Ramos (cell line): ENCODE data around the gene ZNF446.

Experiments used
- in situ Hi-C: fragments of 300-500 bp; cut with MboI; formaldehyde crosslinking; loops from one replicate; pipeline ENCODE4 v1.14.3; 2022; ENCODE audit warnings: low sequenced_read_pairs; ENCODE audit not compliant: unreplicated experiment

The ZNF446 gene

DNA sequence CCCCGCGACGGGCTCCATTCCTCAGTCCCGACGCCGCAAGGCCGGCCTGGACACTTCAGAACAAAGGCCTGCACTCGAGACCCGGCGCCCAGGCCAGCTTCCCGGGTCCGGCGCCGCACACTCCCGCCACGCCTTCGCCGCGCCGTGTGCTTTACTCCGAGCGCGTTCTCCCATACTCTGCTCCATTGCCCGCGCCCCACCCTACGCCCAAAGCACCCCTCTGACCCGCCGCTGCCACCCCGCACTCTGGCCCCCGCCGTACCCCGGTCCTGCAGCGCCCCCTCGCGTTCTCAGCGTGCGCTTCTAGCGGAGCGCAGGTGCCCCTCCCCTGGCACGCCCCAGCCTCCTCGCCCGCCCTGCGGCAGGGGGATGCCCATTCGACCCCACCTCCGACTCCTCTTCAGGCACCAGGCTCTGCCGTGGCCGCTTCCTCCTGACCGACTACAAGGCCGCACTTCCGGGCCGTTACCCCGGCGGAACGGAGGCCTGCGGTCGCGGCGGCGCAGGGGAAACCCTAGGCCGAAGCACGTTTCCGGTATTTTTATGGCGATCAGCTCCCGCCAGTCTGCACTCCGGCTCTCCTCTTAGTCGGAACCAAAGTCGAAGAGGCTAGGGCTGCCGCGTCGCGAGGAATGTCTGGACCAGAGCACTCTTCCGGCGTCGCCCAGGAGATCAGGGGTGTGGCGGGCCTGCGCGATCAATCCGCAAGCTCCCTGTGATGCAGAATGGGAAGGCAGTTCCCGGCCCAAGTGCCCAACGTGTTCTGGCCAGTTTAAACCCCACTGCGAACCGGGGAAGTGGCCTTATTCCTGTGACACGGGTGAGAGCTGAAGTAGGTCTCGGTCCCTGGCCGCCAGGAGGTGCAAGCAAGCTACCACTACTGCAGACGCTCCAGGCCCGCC lies 43.5 kb downstream of the ZNF446 start, which contains the start of gene ZBTB45:
Gene ZBTB45 (minus strand): TSS at position 456 of the 902 bp plus-strand sequence. CDS start 2,137 bp downstream, outside the sequence.
- in situ Hi-C loops: no loop called here

DNA sequence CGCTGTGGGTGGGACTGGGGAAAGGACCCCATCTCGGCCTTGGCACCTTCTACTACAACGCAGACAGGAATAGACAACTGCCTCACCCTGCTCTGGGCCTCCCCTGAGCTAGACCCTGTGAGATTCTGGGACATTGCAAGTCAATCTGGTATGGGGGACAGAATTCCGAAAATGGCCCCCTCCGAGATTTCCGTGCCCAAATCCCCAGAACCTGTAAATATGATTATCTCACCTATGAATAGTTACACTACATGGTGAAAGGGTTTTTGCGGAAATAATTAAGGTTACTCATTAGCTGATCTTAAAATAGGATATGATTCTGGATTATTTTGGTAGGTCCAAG lies 44.1 kb downstream of the ZNF446 start:
- in situ Hi-C loops: no loop called here

DNA sequence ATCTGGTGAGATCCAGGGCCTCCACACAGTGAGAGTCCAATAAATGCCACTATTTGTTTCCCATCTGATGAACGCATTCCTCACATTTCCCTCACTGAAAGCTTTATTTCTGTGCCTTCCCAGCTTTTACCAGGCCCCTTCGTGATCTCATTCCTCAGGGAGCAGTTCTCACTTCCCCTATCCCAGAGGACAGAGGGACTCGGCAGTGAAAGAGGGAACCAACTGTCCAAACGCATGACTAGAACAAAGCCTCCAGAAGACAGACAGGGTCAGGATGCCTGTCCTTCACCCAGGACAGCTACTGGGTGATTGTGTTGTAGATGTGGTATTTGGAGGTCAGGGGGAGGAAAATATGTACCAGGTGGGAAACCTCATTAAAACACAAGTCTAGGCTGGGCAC lies 45.5 kb downstream of the ZNF446 start:
- in situ Hi-C loops: no loop called here

DNA sequence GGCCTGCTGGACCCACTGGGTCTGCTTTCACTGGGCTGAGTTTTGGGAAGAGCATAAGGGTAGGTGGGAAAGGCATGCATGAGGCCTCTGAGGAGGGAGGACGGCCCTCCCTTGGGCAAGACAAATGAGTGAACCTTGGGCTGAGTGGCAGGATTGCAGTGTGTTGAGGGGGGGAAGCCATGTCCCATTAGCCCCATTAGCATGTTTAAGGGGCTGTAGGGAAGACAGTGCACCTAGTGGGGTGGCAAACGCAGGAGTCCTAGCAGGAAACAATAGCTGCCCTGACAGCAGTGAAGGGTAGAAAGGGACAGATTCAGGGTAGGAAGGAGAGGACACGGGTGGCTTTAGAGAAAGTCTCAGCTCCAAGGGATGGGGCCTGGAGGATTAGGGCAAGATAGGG lies 46.6 kb downstream of the ZNF446 start:
- in situ Hi-C loops: no loop called here

DNA sequence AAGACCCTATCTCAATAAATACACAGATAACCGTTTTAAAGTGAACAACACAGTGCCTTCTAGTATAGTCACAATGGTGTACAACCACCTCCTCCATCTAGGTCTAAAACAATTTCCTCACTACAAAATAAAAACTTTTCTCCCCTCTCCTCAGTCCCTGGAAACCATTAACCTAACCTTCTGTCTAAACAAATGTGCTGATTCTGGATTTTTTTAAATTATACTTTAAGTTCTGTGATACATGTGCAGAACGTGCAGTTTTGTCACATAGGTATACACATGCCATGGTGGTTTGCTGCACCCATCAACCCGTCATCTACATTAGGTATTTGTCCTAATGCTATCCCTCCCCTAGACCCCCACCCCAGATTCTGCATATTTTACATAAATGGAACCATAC lies 53.3 kb downstream of the ZNF446 start:
- in situ Hi-C loops: no loop called here
